HepG2 (cell line): Measurements from ENCODE around the gene JTB. TPM values are rescaled to one million over a fixed set of nuclear protein-coding genes. Genes with fewer than 3 reads are reported as not detected.

ENCODE experiments used
- ATAC-seq: fragments of 200-7000 bp; cut with Tn5 transposase; 3 replicates; pipeline ENCODE4 v1.9.1; 2020; ENCODE audit warnings: mild to moderate bottlenecking, moderate library complexity
- BruUV-seq: library from RNA; stranded (reverse); fragments of 400-500 nt; replicated peaks from 2 replicates; lab custom pipeline; 2021; lab: Mats Ljungman, UMichigan
- CTCF ChIA-PET: fragments of 300-600 bp; formaldehyde crosslinking; extraction: SDS; loops from one replicate; lab custom pipeline; 2021; ENCODE audit warnings: low total read pairs, inconsistent platforms, low intra/inter-chr PET ratio; lab: Yijun Ruan, JAX
- POLR2A ChIA-PET: fragments of 350-600 bp; sonication (Branson Sonifier 250); formaldehyde crosslinking; loops from one replicate; lab custom pipeline; 2020; ENCODE audit warnings: antibody characterized with exemption, inconsistent platforms; lab: Yijun Ruan, JAX
- DNase-seq: peaks from one replicate; pipeline ENCODE4 v3.0.0-alpha.2; 2015; ENCODE audit warnings: low spot score
- FAIRE-seq: peaks from 3 replicates; lab custom pipeline; 2011; peaks lifted over from hg19 to GRCh38; lab: Jason Lieb, UNC
- H2AFZ ChIP-seq: one replicate; pipeline ENCODE4 v1.6.1; 2011; ENCODE audit warnings: low read length, inconsistent platforms
- H3K27ac ChIP-seq: fragments of 300-600 bp; 3 replicates; pipeline ENCODE4 v1.8.0; 2011; ENCODE audit warnings: mixed run types, mild to moderate bottlenecking, mixed read lengths, low read length, inconsistent platforms; ENCODE audit not compliant: insufficient read depth; ENCODE audit errors: extremely low read length
- H3K27me3 ChIP-seq, 2 experiments: fragments of 200-600 bp in 1 of 2; 2 replicates in 1 of 2; 3 replicates in 1 of 2; pipeline versions ENCODE4 v1.6.0 to v1.8.0; 2011; ENCODE audit warnings: low read length in 2 of 2, mild to moderate bottlenecking in 2 of 2, moderate library complexity in 2 of 2, inconsistent platforms in 1 of 2; ENCODE audit not compliant: insufficient read depth in 2 of 2, control insufficient read depth in 1 of 2
- H3K36me3 ChIP-seq, 2 experiments: fragments of 200-600 bp in 1 of 2; replicated peaks in 1 of 2; 2 replicates in 1 of 2; 3 replicates in 1 of 2; pipeline versions ENCODE4 v1.5.1 to v1.8.0; 2011; ENCODE audit warnings: low read length in 2 of 2, inconsistent platforms in 1 of 2; ENCODE audit not compliant: insufficient read depth in 2 of 2, control insufficient read depth in 1 of 2
- H3K4me1 ChIP-seq: 2 replicates; pipeline ENCODE4 v1.5.1; 2012; ENCODE audit warnings: low read length, inconsistent platforms; ENCODE audit not compliant: insufficient read depth
- H3K4me2 ChIP-seq: 2 replicates; pipeline ENCODE4 v1.6.0; 2011; ENCODE audit warnings: low read depth, low read length, inconsistent platforms
- H3K4me3 ChIP-seq, 3 experiments: fragments of 200-600 bp in 1 of 3; sonication (generic), shearing (Covaris generic) in 1 of 3; replicated peaks in 1 of 3; 2 replicates each; pipeline ENCODE4 v1.5.1; 2011 to 2016; ENCODE audit warnings: low read length in 3 of 3, inconsistent platforms in 2 of 3, low read depth in 2 of 3, mild to moderate bottlenecking in 2 of 3, control low read depth in 1 of 3, mixed read lengths in 1 of 3; ENCODE audit not compliant: insufficient read depth in 1 of 3
- H3K79me2 ChIP-seq: one replicate; pipeline ENCODE4 v1.6.1; 2011; ENCODE audit warnings: low read length, inconsistent platforms; ENCODE audit not compliant: insufficient read depth
- H3K9ac ChIP-seq: 2 replicates; pipeline ENCODE4 v1.6.0; 2011; ENCODE audit warnings: mild to moderate bottlenecking, low read depth, low read length, inconsistent platforms; ENCODE audit not compliant: insufficient read depth
- H3K9me3 ChIP-seq: 2 replicates; pipeline ENCODE4 v1.5.1; 2012; ENCODE audit warnings: mild to moderate bottlenecking, low read length
- H4K20me1 ChIP-seq: 2 replicates; pipeline ENCODE4 v1.6.0; 2011; ENCODE audit warnings: inconsistent platforms, mild to moderate bottlenecking, low read length, moderate library complexity; ENCODE audit not compliant: insufficient read depth
- ARID2 ChIP-seq: sonication (generic); formaldehyde crosslinking; IDR thresholded peaks from 2 replicates; pipeline ENCODE4 v1.8.1; 2022; ENCODE audit warnings: mild to moderate bottlenecking, missing genetic modification reagents, borderline replicate concordance
- CHD2 ChIP-seq: IDR thresholded peaks from 2 replicates; pipeline ENCODE4 v1.6.1; 2011; ENCODE audit warnings: low read depth, low read length, improper control_type of control experiment
- ESRRA ChIP-seq: sonication (generic); formaldehyde crosslinking; IDR thresholded peaks from 2 replicates; pipeline ENCODE4 v1.5.1; 2020; ENCODE audit warnings: mild to moderate bottlenecking, low read depth, missing genetic modification reagents
- HOXA9 ChIP-seq: sonication (generic); formaldehyde crosslinking; IDR thresholded peaks from 2 replicates; pipeline ENCODE4 v1.8.1; 2022; ENCODE audit warnings: missing genetic modification reagents, mild to moderate bottlenecking, moderate library complexity, borderline replicate concordance
- NCOA2 ChIP-seq: sonication (generic); formaldehyde crosslinking; IDR thresholded peaks from 2 replicates; pipeline ENCODE4 v1.8.0; 2022; ENCODE audit warnings: inconsistent platforms
- NFIC ChIP-seq: IDR thresholded peaks from 2 replicates; pipeline ENCODE4 v1.6.1; 2012; ENCODE audit warnings: mild to moderate bottlenecking, low read length, inconsistent platforms
- PHB2 ChIP-seq: fragments of 450-650 bp; IDR thresholded peaks from 2 replicates; pipeline ENCODE4 v1.6.1; 2018; ENCODE audit not compliant: partially characterized antibody
- SMAD3 ChIP-seq: sonication (generic); formaldehyde crosslinking; IDR thresholded peaks from 2 replicates; pipeline ENCODE4 v1.4.0; 2020; ENCODE audit warnings: missing genetic modification reagents
- SNAPC2 ChIP-seq: sonication (generic); formaldehyde crosslinking; IDR thresholded peaks from 2 replicates; pipeline ENCODE4 v1.8.1; 2022; ENCODE audit warnings: mild to moderate bottlenecking, missing genetic modification reagents
- ZBTB49 ChIP-seq: sonication (generic); formaldehyde crosslinking; IDR thresholded peaks from 2 replicates; pipeline ENCODE4 v1.4.0; 2020; ENCODE audit warnings: missing genetic modification reagents, borderline replicate concordance
- ZKSCAN8 ChIP-seq: IDR thresholded peaks from 2 replicates; pipeline ENCODE4 v1.6.1; 2016; ENCODE audit warnings: borderline replicate concordance, missing genetic modification reagents, missing compliant biosample characterization
- WGBS: methylation state at CpG from one replicate; pipeline ENCODE4 v1.1.6; 2017; ENCODE audit warnings: low lambda C conversion rate; 5-methylcytosine and 5-hydroxymethylcytosine counted together
- in situ Hi-C: cut with HindIII; loops from 2 replicates; pipeline ENCODE4 v1.10.0; 2017; ENCODE audit warnings: low pct_unique_long_range_greater_than_20kb; ENCODE audit not compliant: extremely low pct_ligation_motif_present
- intact Hi-C: fragments of 100-400 bp; cut with micrococcal nuclease; formaldehyde crosslinking; loops from one replicate; pipeline ENCODE4 v1.10.0; 2022; ENCODE audit not compliant: unreplicated experiment
- polyA plus RNA-seq, 8 experiments: library from polyadenylated mRNA; depleted of rRNA in 3 of 8; stranded (reverse) in 7 of 8; unstranded in 1 of 8; fragments of >200 nt; fragmentation: Illumina TruSeq in 4 of 8; extraction: Trizol in 4 of 8; gene quantifications; 2 replicates each; pipeline versions ENCODE4 v1.2.1 to v1.2.3, GENCODE V29; 2011 to 2016; ENCODE audit warnings: low read depth in 4 of 8, missing spikeins in 1 of 8, mixed read lengths in 1 of 8; ENCODE audit not compliant: insufficient read depth in 1 of 8
- total RNA-seq, 5 experiments: library from RNA; depleted of rRNA; stranded (reverse); fragments of >200 nt; fragmentation: Illumina TruSeq; extraction: Trizol; gene quantifications; 2 replicates each; pipeline ENCODE4 v1.2.3, GENCODE V29; 2016; ENCODE audit warnings: low read depth in 1 of 5
- TF ChIP-seq, protein P1 (sequence below): sonication (generic); formaldehyde crosslinking; IDR thresholded peaks from 2 replicates; pipeline ENCODE4 v1.4.0; 2020; ENCODE audit warnings: missing genetic modification reagents, borderline replicate concordance
- TF ChIP-seq, protein P2 (sequence below): sonication (generic); formaldehyde crosslinking; conservative IDR thresholded peaks from 2 replicates; pipeline ENCODE4 v1.4.0; 2020; ENCODE audit warnings: missing genetic modification reagents
- TF ChIP-seq, protein P3 (sequence below): sonication (generic); formaldehyde crosslinking; IDR thresholded peaks from 2 replicates; pipeline ENCODE4; 2020; ENCODE audit warnings: missing genetic modification reagents, mild to moderate bottlenecking, borderline replicate concordance

The JTB gene
- total and polyA plus RNA-seq, 2 of the 13 experiments (the other 11 are each of a cell fraction or from before 2014, with no cell fraction given), result 96.7 to 99.2 TPM

DNA sequence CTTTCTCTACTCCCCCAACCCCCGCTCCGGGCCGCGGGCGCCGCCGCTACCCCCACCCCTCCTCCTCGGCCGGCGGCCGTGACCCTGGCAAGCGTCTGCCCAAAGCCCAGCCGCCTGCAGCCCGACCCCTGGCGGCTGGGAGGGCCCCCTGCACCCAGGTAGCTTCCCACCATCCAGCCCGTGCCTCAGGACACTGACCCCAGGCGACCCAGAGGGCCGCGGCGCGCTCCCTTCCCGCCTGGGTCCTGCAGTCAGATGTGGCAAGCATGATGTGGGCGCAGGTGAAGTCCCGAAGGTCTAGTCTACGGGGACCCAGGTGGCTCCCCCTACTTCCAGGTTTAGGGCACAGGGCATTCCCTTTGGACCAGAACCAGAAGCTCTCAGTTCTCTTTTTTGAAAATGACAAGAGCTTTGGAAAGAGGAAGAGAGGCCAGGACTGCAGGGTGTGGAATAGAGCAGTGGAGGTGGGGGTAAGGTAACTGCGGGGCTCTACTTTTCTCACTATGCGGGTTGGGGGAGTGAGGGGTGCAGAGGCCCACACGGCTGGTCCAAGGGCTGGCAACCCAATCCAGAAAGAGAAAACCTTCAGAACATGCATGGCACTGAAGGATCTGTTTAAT is 30.7 kb downstream of the JTB start, which contains the start of gene DENND4B:
DENND4B (minus strand) TSS at position 97 of the 620 bp plus-strand sequence. CDS start 2,344 bp downstream, outside the sequence.
- Histone ChIP-seq H3K4me1 (peaks cover 40% of the 10 kb centered on the region), H3K9me3 (no peaks in the 10 kb centered on the region), H3K27ac (peak within 1 kb of the TSS; percentile 71), H4K20me1 (no peaks in the 10 kb centered on the region), H3K9ac (peak within 1 kb of the TSS; percentile 82), H2AFZ (no peak within 1 kb of the TSS), H3K36me3 (peaks cover 14 to 51% of the 10 kb centered on the region in 2 experiments), H3K4me3 (peak within 1 kb of the TSS; percentile 71 to 98 (median 81)), H3K79me2 (peaks cover 11% of the 10 kb centered on the region), H3K4me2 (peak within 1 kb of the TSS; percentile 87), H3K27me3 (no peaks in the 10 kb centered on the region)
- 27% methylated on average over 9 of the region's 28 CpGs for WGBS
- ATAC-seq (peak; percentile 93), FAIRE-seq (no peak), DNase-seq (peak; percentile 75)
- intact Hi-C loops, result loop anchor here (1.0 to 5.0 kb wide), 3 partner anchors 40 to 326 kb away; partner anchors contain the start of genes HAX1 and RAB13
- in situ Hi-C loops, result loop anchor here (10.0 kb wide), 1 partner anchor 122 kb away; no protein-coding TSS in a partner anchor
- no TSS peak for BruUV-seq
- POLR2A ChIA-PET, result interaction anchor here (0.8 to 5.3 kb wide), 15 partner anchors 9 to 165 kb away, joined by 3 to 43 read pairs (median 8); partner anchors contain the start of genes CREB3L4, CRTC2, GATAD2B and JTB
- CTCF ChIA-PET, result interaction anchor here (0.5 to 2.2 kb wide), 3 partner anchors 40 to 150 kb away, joined by 3 to 7 read pairs (median 3); partner anchors contain the start of gene RAB13
- no peak for TF ChIP-seq SNAPC2 (CRISPR knock-in tag)
- TF ChIP-seq SMAD3, result peak; percentile 53; the same call in 1 of the 2 replicates
- TF ChIP-seq, protein P1, sequence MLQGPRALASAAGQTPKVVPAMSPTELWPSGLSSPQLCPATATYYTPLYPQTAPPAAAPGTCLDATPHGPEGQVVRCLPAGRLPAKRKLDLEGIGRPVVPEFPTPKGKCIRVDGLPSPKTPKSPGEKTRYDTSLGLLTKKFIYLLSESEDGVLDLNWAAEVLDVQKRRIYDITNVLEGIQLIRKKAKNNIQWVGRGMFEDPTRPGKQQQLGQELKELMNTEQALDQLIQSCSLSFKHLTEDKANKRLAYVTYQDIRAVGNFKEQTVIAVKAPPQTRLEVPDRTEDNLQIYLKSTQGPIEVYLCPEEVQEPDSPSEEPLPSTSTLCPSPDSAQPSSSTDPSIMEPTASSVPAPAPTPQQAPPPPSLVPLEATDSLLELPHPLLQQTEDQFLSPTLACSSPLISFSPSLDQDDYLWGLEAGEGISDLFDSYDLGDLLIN (CRISPR knock-in tag), result no peak
- no peak for TF ChIP-seq PHB2
- no peak for TF ChIP-seq ARID2 (CRISPR knock-in tag)
- peak; percentile 76 for TF ChIP-seq ESRRA (CRISPR knock-in tag)
- TF ChIP-seq, protein P2, sequence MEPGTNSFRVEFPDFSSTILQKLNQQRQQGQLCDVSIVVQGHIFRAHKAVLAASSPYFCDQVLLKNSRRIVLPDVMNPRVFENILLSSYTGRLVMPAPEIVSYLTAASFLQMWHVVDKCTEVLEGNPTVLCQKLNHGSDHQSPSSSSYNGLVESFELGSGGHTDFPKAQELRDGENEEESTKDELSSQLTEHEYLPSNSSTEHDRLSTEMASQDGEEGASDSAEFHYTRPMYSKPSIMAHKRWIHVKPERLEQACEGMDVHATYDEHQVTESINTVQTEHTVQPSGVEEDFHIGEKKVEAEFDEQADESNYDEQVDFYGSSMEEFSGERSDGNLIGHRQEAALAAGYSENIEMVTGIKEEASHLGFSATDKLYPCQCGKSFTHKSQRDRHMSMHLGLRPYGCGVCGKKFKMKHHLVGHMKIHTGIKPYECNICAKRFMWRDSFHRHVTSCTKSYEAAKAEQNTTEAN, result no peak
- no peak for TF ChIP-seq CHD2
- TF ChIP-seq ZBTB49, result no peak
- TF ChIP-seq HOXA9 (CRISPR knock-in tag), result no peak
- TF ChIP-seq NCOA2 (CRISPR knock-in tag), result peak; percentile 37; the same call in 1 of the 2 replicates
- TF ChIP-seq, protein P3, sequence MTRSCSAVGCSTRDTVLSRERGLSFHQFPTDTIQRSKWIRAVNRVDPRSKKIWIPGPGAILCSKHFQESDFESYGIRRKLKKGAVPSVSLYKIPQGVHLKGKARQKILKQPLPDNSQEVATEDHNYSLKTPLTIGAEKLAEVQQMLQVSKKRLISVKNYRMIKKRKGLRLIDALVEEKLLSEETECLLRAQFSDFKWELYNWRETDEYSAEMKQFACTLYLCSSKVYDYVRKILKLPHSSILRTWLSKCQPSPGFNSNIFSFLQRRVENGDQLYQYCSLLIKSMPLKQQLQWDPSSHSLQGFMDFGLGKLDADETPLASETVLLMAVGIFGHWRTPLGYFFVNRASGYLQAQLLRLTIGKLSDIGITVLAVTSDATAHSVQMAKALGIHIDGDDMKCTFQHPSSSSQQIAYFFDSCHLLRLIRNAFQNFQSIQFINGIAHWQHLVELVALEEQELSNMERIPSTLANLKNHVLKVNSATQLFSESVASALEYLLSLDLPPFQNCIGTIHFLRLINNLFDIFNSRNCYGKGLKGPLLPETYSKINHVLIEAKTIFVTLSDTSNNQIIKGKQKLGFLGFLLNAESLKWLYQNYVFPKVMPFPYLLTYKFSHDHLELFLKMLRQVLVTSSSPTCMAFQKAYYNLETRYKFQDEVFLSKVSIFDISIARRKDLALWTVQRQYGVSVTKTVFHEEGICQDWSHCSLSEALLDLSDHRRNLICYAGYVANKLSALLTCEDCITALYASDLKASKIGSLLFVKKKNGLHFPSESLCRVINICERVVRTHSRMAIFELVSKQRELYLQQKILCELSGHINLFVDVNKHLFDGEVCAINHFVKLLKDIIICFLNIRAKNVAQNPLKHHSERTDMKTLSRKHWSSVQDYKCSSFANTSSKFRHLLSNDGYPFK (CRISPR knock-in tag), result 0 out of 2 replicates have a peak, but pooled peaks have one; percentile 21
- TF ChIP-seq NFIC, result no peak
- TF ChIP-seq ZKSCAN8, result 0 out of 2 replicates have a peak, but pooled peaks have one; percentile 42
